Skeletal muscle satellite cell (primary cell): ENCODE results near the gene PPP1R12B. TPM values are rescaled to one million over a fixed set of nuclear protein-coding genes. Genes with fewer than 3 reads are reported as not detected.
"Not testable (repeated sequence)": the region's sequence is repeated elsewhere in the genome, so short reads cannot be mapped to it uniquely, and the experiment has no call there.

Source experiments
- H3K27me3 ChIP-seq: 2 replicates; pipeline ENCODE4 v1.7.0; 2013; ENCODE audit warnings: low read length; ENCODE audit not compliant: control insufficient read depth, insufficient read depth
- H3K36me3 ChIP-seq: 2 replicates; pipeline ENCODE4 v1.7.0; 2013; ENCODE audit warnings: mild to moderate bottlenecking, control low read depth, low read length; ENCODE audit not compliant: insufficient read depth
- H3K4me1 ChIP-seq: 2 replicates; pipeline ENCODE4 v1.7.0; 2013; ENCODE audit warnings: low read length; ENCODE audit not compliant: control insufficient read depth, insufficient read depth
- H3K4me2 ChIP-seq: 2 replicates; pipeline ENCODE4 v1.7.0; 2013; ENCODE audit warnings: mild to moderate bottlenecking, low read length
- H3K4me3 ChIP-seq: 2 replicates; pipeline ENCODE4 v1.7.0; 2013; ENCODE audit warnings: low read length
- H3K9ac ChIP-seq: 2 replicates; pipeline ENCODE4 v1.7.0; 2013; ENCODE audit warnings: mild to moderate bottlenecking, low read depth, low read length, moderate library complexity
- H3K9me3 ChIP-seq: replicated peaks from 2 replicates; pipeline ENCODE4 v1.7.0; 2013; ENCODE audit warnings: mild to moderate bottlenecking, control low read depth, low read length
- small RNA-seq: library from RNA; depleted of rRNA; stranded (forward); fragments of <200 nt; gene quantifications from one replicate; pipeline ENCODE3, GENCODE V24; 2012

Gene PPP1R12B

GRCh38 chr1:202637321-202638018 is 289.0 kb downstream of the PPP1R12B start:
- H3K4me2 ChIP-seq, H3K36me3 ChIP-seq, H3K4me3 ChIP-seq, H3K9ac ChIP-seq, H3K9me3 ChIP-seq, H3K4me1 ChIP-seq: not testable (repeated sequence)
- H3K27me3 ChIP-seq: peaks cover 69% of the 10 kb centered on the region

GRCh38 chr1:202638019-202638700 is 289.7 kb downstream of the PPP1R12B start:
- Histone ChIP-seq H3K4me1 (no peaks in the 10 kb centered on the region), H3K36me3 (no peaks in the 10 kb centered on the region), H3K27me3 (peaks cover 72% of the 10 kb centered on the region), H3K4me3 (no peak overlapping the region), H3K4me2 (no peak overlapping the region), H3K9me3 (no peaks in the 10 kb centered on the region), H3K9ac (no peak overlapping the region)

GRCh38 chr1:202638701-202639305 is 290.3 kb downstream of the PPP1R12B start:
- H3K9ac ChIP-seq, H3K4me3 ChIP-seq, H3K4me1 ChIP-seq, H3K36me3 ChIP-seq, H3K9me3 ChIP-seq, H3K4me2 ChIP-seq: not testable (repeated sequence)
- H3K27me3 ChIP-seq: peaks cover 78% of the 10 kb centered on the region

GRCh38 chr1:202639500-202639899 is 291.0 kb downstream of the PPP1R12B start:
- Histone ChIP-seq H3K9me3 (no peaks in the 10 kb centered on the region), H3K9ac (no peak overlapping the region), H3K27me3 (peaks cover 82% of the 10 kb centered on the region), H3K4me3 (no peak overlapping the region), H3K4me1 (no peaks in the 10 kb centered on the region), H3K36me3 (no peaks in the 10 kb centered on the region), H3K4me2 (no peak overlapping the region)

GRCh38 chr1:202642212-202642611 is 293.7 kb downstream of the PPP1R12B start:
- Histone ChIP-seq H3K9me3 (no peaks in the 10 kb centered on the region), H3K27me3 (peaks cover 90% of the 10 kb centered on the region), H3K4me3 (no peak overlapping the region), H3K4me1 (no peaks in the 10 kb centered on the region), H3K36me3 (no peaks in the 10 kb centered on the region), H3K4me2 (no peak overlapping the region), H3K9ac (no peak overlapping the region)

Small RNAs within 50 kb of the gene (small RNA-seq; reads per million reads assigned to genes)
- gene AC099336.2 (not detected), gene RF00156 (not detected), gene RNU6-89P (not detected)
